ENCODE results near the gene SET.
"Not testable (repeated sequence)": the region's sequence is repeated elsewhere in the genome, so short reads cannot be mapped to it uniquely, and the experiment has no call there.

SET gene

GRCh38 chr9:128687453-128687852 lies 1.6 kb upstream of the SET start:
- DNase-seq (ENCODE audit: low read depth in 3 of 3) = no peak

GRCh38 chr9:128689293-128689774 lies 312 bp downstream of the SET start:
- peak in 1 of 3 experiments; percentile 64 for DNase-seq (ENCODE audit: low read depth in 3 of 3)

DNA sequence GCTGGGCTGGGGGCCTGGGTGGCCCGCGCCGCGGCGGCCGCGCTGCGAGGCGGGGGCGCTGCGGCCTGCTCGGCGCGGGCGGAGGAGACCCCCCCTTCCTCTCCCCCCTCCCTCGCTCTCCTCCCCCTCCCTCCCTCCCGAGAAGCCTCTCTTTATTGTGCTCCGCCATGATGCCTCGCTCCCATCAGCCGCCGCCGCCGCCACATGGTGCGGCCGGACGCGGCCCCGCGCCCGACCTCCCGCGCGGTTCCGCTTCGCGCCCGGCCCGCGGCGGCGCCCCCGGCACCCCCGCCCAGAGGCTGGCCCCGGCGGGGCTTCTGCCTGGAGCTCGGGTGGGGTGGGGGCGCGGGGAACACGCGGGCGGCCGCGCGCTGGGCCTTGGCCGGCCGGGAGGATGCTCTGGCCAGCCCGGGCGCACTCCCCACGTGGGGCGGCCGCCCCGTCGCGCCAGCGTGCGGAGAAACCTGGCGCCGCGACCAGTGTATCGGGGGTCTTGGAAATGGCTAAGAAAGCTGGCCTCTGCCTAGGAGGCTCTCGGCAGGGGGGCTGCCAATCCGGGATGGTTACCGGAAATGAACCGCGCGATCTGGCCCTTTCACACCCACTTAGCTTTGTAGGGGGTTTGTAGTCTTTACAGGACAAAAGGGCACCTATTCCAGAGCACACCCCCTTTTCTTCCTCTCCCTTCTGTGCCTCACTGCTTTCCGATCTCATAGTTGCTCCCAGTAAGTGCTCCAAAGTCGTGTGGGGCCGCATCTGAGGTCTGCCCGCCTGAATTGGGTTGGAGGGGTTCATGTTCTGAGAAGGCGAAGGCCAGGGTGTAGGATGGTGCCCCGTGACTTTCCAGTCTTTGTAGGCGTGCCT lies 1.0 kb downstream of the SET start:
- peak in 1 of 3 experiments; percentile 46 for DNase-seq (ENCODE audit: low read depth in 3 of 3)

DNA sequence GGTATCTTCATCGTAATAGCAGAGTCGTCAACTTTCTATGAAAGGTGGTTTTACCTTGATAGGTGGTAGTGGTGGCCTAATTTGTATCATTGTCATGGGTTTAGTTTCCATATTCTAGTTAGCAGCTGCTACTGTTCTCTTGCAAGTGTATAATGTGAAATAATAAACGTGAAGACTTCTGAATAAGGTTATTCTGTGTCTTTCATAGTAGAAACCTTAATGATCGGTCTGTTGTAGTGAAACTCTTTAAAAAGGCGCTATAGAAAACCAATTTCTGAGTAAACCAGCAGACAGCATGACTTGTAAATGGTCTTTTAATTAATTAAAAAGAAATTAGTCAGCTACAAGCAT lies 1.6 kb downstream of the SET start:
- no peak for DNase-seq (ENCODE audit: low read depth in 3 of 3)

GRCh38 chr9:128693738-128694137 lies 4.7 kb downstream of the SET start:
- not testable (repeated sequence) for DNase-seq (ENCODE audit: low read depth in 3 of 3)

DNA sequence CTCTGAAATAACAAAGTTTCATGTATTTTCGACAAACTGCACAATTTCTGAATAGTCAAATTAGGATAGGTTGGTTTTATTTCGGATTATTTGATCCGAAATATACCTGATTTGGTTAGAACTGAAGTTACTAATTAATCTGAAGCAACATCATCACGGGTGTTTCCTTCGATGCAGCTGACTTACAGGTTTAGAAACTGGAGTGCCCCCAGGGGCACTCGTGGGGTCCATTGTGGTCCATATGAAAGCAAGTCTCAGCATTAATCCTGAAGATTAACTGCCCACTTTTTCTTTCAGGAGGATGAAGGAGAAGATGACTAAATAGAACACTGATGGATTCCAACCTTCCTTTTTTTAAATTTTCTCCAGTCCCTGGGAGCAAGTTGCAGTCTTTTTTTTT lies 5.3 kb downstream of the SET start:
- DNase-seq (ENCODE audit: low read depth in 3 of 3) = no peak

DNA sequence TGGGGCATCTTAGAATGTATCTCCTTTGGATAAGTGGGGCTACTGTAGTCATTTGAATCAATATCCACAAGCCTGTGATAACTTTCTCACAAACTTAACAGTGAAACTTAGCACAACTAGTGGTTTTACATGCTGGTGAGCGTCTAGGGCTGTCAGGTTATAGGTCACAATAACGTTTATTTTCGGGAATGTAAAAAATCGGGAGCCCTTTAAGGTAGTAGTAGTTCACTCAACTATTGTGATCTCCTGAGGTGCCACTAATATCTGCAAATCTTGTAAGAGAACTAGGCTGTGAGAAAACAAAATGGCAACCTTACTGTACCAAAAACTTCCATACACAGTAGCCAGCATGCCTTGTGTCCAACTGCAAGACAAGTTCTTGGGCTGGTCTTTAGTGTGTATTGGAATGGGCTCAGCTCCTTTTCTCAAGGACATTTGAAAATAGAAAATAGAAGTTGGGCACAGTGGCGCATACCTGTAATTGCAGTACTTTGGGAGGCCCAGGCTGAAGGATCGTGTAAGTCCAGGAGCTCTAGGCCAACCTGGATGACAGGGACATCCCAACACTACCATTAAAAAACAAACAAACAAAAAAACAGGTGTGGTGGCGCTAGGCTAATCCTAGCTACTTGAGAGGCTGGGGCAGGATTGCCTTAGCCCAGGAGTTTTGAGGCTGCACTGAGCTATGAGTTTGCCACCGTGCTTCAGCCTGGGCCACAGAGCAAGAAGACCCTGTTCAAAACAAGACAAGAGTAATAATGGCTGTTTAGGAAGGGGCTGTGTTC lies 8.1 kb downstream of the SET start:
- DNase-seq (ENCODE audit: low read depth in 3 of 3) = no peak

DNA sequence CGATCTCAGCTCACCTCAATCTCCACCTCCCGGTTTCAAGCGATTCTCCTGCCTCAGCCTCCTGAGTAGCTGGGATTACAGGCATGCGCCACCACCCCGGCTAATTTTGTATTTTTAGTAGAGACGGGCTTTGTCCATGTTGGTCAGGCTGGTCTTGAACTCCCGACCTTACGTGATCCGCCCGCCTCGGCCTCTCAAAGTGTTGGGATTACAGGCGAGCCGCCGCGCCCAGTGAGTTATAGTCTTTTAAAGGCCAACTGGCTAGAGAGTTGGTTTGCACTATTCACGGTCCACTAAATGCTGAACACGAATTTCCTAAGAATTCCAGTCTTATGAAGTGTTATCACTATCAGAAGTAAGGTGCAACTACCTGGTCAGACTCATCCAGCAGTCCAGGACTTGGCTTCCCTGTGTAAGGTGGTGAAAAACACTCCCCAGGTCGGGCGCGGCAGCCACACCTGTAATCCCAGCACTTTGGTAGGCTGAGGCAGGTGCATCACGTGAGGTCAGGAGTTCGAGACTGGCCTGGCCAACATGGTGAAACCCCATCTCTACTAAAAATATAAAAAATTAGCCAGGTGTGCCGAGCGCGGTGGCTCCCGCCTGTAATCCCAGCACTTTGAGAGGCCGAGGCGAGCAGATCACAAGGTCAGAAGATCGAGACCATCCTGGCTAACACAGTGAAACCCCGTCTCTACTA lies 10.2 kb downstream of the SET start:
- DNase-seq (ENCODE audit: low read depth in 3 of 3) = not testable (repeated sequence)

DNA sequence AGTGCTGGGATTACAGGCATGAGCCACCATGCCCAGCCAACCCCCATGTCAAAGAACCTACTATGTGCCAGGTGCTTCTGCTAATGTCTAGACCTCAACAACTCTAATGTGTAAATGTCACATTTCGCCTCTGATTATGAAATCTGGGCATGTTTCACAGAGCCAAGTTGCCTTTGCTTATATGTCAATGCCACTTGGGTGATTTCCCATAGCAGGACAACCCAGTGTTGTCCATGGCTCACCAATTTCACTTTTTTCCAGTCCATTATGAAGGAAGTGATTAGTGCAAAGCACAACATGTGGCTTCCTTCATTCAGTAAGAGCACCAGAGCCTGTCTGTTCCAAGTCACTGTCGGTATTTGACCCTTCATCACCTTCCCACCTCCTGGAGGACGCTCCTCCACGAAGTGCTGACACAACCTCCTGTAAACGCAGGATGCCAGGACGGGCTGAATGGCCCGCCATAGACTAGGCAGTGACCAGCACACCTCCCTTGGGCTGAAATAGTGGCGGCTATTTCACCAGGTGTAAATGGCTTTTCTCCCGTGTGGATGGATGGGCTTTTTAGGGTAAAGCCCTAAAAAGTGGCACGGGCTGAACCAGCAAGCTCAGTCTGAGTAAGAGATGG lies 12.3 kb downstream of the SET start:
- no peak for DNase-seq (ENCODE audit: low read depth in 3 of 3)

DNA sequence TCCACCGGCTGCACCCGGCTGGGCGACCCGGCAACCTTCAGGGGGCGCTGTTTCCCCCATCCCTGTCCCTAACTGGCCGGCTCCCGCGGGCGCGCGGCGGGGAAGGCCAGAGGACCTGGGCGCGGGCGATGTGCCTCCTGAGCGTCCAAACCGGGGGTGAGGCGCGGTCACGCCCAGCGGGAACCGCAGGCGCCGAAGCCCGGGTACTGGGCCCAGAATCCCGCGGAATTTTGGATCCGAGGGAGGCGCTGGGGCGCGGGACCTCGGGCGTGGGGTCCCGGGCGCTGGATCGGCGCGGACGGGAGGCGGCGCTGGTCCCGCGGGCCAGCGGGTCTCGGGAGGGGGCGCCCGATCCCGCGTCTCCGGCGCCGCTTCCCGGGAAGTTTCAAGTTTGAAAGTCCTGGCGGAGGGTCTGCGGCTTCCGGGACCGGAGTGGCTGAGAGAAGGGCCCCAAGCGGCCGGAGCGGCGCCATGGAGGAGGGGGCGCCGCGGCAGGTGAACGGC lies 13.5 kb downstream of the SET start, which contains the start of gene PKN3:
Gene PKN3 (plus strand): TSS at position 59 of the 504 bp plus-strand sequence. CDS start 413 bp downstream, at position 472.
- peak; percentile 63 to 91 (median 72) for DNase-seq (ENCODE audit: low read depth in 3 of 3)

DNA sequence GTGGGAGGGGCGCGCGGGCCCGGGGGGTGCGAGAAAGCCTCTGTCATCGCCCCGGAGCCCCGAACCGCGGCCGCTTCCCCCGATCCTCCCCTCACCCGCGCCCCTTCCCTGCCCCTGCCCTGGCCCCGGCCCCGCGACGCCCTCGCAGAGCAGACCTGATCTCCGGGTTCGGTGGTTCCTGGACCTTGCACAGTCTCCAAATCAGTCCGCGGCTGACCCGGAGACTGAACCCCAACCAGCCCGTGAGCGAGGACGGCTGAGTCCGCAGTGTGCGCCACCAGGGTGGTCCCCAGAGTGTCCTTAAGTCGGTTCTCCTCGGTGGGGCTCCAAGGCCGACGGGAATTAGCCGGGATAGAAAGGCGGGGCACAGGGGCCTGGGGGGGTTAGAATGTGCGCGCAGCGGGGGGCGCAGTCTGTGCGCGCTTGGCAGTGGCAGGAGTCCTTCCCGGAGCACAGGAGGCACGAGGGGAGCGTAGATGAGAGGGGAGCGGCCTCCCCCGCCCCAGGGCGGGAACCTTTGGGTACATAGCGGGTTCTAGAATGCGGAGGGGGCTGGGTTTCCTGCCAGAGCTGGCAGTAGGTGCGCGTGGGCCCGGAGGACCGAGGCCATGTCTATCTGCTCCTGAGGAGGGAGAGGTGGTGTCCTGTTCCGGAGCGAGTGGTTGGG lies 14.1 kb downstream of the SET start:
- no peak for DNase-seq (ENCODE audit: low read depth in 3 of 3)

DNA sequence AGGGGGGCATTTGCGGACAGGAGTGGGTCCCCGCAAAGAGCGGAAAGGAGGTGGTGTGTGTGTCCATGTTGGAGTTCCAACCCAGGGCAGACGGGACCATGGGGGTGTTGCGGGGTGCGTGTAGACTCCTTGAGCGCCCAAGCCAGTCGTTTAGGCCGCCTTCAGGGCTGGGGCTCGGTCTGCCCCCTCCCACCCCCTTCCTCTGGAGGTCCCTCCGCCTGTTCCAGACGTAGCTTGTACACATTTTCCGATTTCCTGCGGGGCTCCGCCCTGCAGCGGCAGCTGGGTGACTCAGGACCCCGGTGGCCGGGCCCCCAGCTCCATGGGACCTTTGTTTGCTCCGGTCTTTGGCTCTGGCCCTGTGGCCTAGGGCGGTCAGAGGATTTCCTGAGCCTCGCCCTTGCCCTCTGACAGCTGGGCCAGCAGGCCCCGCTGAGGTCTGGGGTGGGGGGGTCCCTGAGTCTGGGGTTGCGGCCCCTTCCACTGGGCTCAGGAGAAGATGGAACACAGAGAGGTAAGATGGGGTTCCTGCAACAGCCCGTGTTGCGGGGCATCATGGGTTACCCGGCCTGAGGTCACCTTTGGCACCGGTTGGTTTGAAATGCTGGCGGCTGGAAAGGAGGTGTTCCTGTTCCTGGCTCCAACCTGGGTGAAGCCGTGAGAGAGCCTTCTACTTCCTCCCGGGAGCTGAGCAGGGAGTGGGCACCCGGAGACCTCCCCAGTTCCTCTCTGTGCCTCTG lies 14.8 kb downstream of the SET start:
- DNase-seq (ENCODE audit: low read depth in 3 of 3) = no peak

DNA sequence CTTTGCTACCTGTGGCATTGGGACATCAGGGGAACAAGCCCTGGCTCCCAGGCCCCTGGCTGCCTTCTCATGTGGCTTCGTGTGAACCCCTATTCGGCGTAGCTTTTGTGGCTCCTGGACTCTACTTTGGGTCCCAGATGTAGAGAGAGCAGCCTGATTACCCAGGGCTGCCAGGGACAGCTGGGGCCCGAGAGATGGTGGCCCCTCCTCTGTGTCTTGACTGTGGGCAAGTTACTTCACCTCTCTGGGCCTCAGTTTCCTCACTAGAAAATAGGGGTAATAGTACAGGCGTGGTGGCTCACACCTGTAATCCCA lies 15.3 kb downstream of the SET start:
- DNase-seq (ENCODE audit: low read depth in 3 of 3) = no peak

- DNase-seq (ENCODE audit: low read depth in 3 of 3) = no peak
These were observed 16.3 kb downstream of the SET start for GRCh38 chr9:128705051-128705965.

DNA sequence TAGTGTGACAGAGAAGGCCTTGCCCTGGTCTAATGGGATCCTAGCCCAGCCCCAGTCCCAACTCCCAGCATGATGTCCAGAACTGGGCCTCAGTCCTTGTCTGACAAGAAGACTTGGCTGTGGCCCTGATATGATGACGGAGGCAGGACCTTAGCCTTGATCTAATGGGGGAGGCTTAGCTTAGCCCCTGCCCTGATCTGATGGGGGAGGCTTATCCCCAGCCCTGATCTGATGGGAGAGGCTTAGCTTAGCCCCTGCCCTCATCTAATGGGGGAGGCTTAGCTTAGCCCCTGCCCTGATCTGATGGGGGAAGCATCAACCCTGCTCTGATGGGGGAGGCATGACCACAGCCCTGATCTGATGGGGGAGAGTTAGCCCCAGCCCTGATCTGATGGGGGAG lies 17.0 kb downstream of the SET start:
- DNase-seq (ENCODE audit: low read depth in 3 of 3) = no peak

- no peak for DNase-seq (ENCODE audit: low read depth in 3 of 3)
These were observed 17.8 kb downstream of the SET start for GRCh38 chr9:128706671-128707381.

DNA sequence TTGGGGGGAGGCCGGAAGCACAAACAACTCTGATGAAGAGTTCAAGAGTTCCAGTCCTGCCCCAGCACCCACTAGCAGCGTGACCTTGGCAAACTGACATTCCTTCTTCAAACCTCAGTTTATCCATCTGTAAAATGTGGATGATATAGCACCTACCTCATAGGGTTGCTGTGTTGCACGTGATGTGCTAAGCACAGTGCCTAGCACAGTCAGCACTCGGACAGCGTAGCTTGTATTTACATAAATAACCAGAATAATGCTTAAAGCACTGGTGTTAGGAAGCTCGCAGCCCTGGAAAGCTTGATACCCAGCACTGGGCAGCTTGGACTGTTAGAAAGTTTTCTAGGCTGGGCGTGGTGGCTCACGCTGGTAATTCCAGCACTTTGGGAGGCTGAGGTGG lies 18.4 kb downstream of the SET start:
- no peak for DNase-seq (ENCODE audit: low read depth in 3 of 3)

Measured in stimulated activated CD4-positive, alpha-beta T cell treated with anti-CD3 and anti-CD28 coated beads, TNF-alpha, amount 100 ng/mL, for 4 hours (primary cell).